Neuronal stem cell (in vitro differentiated cells): Measurements from ENCODE around the gene IGFL3.
"Not testable (repeated sequence)": the region's sequence is repeated elsewhere in the genome, so short reads cannot be mapped to it uniquely, and the experiment has no call there.

Experiments used
- DNase-seq: peaks from one replicate; pipeline ENCODE4 v3.0.0-alpha.2; 2013; ENCODE audit warnings: low spot score
- H2AFZ ChIP-seq: one replicate; pipeline ENCODE4 v1.6.1; 2013; ENCODE audit warnings: mild to moderate bottlenecking, low read length, inconsistent platforms
- H2AK5ac ChIP-seq: 2 replicates; pipeline ENCODE4 v1.6.1; 2013; ENCODE audit warnings: low read depth, mild to moderate bottlenecking, inconsistent platforms, low read length, moderate library complexity, mixed read lengths
- H2BK120ac ChIP-seq: 2 replicates; pipeline ENCODE4 v1.6.1; 2013; ENCODE audit warnings: low read depth, mild to moderate bottlenecking, inconsistent platforms, low read length, moderate library complexity, mixed read lengths
- H2BK12ac ChIP-seq: one replicate; pipeline ENCODE4 v1.6.1; 2013; ENCODE audit warnings: low read length, inconsistent platforms
- H2BK15ac ChIP-seq: 2 replicates; pipeline ENCODE4 v1.6.1; 2013; ENCODE audit warnings: mild to moderate bottlenecking, low read length, inconsistent platforms, mixed read lengths
- H2BK5ac ChIP-seq: one replicate; pipeline ENCODE4 v1.6.1; 2013; ENCODE audit warnings: inconsistent platforms, mild to moderate bottlenecking, low read length, moderate library complexity
- H3K14ac ChIP-seq: one replicate; pipeline ENCODE4 v1.6.1; 2013; ENCODE audit warnings: low read length, inconsistent platforms
- H3K18ac ChIP-seq: 2 replicates; pipeline ENCODE4 v1.6.1; 2013; ENCODE audit warnings: low read length, inconsistent platforms
- H3K23ac ChIP-seq: 2 replicates; pipeline ENCODE4 v1.6.1; 2013; ENCODE audit warnings: low read depth, mild to moderate bottlenecking, mixed read lengths, low read length, inconsistent platforms; ENCODE audit not compliant: poor library complexity
- H3K27ac ChIP-seq: replicated peaks from 3 replicates; pipeline ENCODE4 v1.5.1; 2013; ENCODE audit warnings: low read length, inconsistent platforms
- H3K27me3 ChIP-seq, 3 experiments: 2 replicates each; pipeline ENCODE4 v1.6.1; 2013; ENCODE audit warnings: low read length in 3 of 3, mild to moderate bottlenecking in 2 of 3, inconsistent platforms in 1 of 3, low read depth in 1 of 3, mixed read lengths in 1 of 3, moderate library complexity in 1 of 3; ENCODE audit not compliant: control insufficient read depth in 3 of 3, insufficient read depth in 3 of 3
- H3K36me3 ChIP-seq, 2 donors: replicated peaks in 1 of 2; 2 replicates each; pipeline ENCODE4 v1.6.1; 2013; ENCODE audit warnings: low read length in 2 of 2; ENCODE audit not compliant: control insufficient read depth in 2 of 2, insufficient read depth in 2 of 2
- H3K4ac ChIP-seq: 2 replicates; pipeline ENCODE4 v1.6.1; 2013; ENCODE audit warnings: inconsistent platforms, mild to moderate bottlenecking, low read length, moderate library complexity
- H3K4me1 ChIP-seq, 2 donors: 1 replicate in 1 of 2; 2 replicates in 1 of 2; pipeline ENCODE4 v1.6.1; 2013; ENCODE audit warnings: low read length in 2 of 2, low read depth in 1 of 2; ENCODE audit not compliant: control insufficient read depth in 2 of 2, insufficient read depth in 1 of 2
- H3K4me2 ChIP-seq: one replicate; pipeline ENCODE4 v1.6.1; 2013; ENCODE audit warnings: mild to moderate bottlenecking, low read length, inconsistent platforms; ENCODE audit not compliant: insufficient read depth, poor library complexity, severe bottlenecking
- H3K4me3 ChIP-seq, 2 donors: 2 replicates each; pipeline ENCODE4 v1.5.1; 2013; ENCODE audit warnings: low read length in 2 of 2, mild to moderate bottlenecking in 2 of 2, inconsistent platforms in 1 of 2, moderate library complexity in 1 of 2
- H3K79me1 ChIP-seq: one replicate; pipeline ENCODE4 v1.6.1; 2013; ENCODE audit warnings: low read depth, mild to moderate bottlenecking, inconsistent platforms, low read length, moderate library complexity
- H3K9ac ChIP-seq: one replicate; pipeline ENCODE4 v1.6.1; 2013; ENCODE audit warnings: mild to moderate bottlenecking, low read depth, low read length, inconsistent platforms; ENCODE audit not compliant: poor library complexity
- H3K9me3 ChIP-seq, 2 donors: replicated peaks in 1 of 2; 2 replicates each; pipeline versions ENCODE3 to v1.6.1; 2013; ENCODE audit warnings: low read length in 2 of 2, mild to moderate bottlenecking in 2 of 2, inconsistent platforms in 1 of 2, low read depth in 1 of 2, mixed read lengths in 1 of 2, moderate library complexity in 1 of 2; ENCODE audit not compliant: control insufficient read depth in 2 of 2, insufficient read depth in 1 of 2
- H4K8ac ChIP-seq: one replicate; pipeline ENCODE4 v1.6.1; 2013; ENCODE audit warnings: low read depth, mild to moderate bottlenecking, inconsistent platforms, low read length, moderate library complexity
- H4K91ac ChIP-seq: one replicate; pipeline ENCODE4 v1.6.1; 2013; ENCODE audit warnings: low read length, low read depth, mild to moderate bottlenecking, inconsistent platforms; ENCODE audit not compliant: poor library complexity
- WGBS, 2 donors: extraction: QIAGEN DNeasy Blood & Tissue Kit; methylation state at CpG; one replicate each; pipeline ENCODE4 v1.1.7; 2013; ENCODE audit warnings: missing lambda C conversion rate in 2 of 2, mixed read lengths in 1 of 2; ENCODE audit not compliant: insufficient read length in 2 of 2, insufficient replicate concordance in 1 of 2; ENCODE audit errors: extremely low coverage in 2 of 2; 5-methylcytosine and 5-hydroxymethylcytosine counted together

The IGFL3 gene

GRCh38 chr19:46107371-46107770 lies 17.1 kb downstream of the IGFL3 start:
- H3K36me3 ChIP-seq: no peaks in the 10 kb centered on the region
- H3K14ac ChIP-seq: no peak overlapping the region
- no peak for DNase-seq

GRCh38 chr19:46102333-46102732 lies 22.2 kb downstream of the IGFL3 start:
- not testable (repeated sequence) for DNase-seq, H2BK120ac ChIP-seq, H3K4me2 ChIP-seq, H2BK5ac ChIP-seq, H3K4me3 ChIP-seq, H3K9ac ChIP-seq, H2AFZ ChIP-seq, H3K23ac ChIP-seq, H2BK12ac ChIP-seq, H3K36me3 ChIP-seq, H3K4ac ChIP-seq, H3K18ac ChIP-seq, H4K8ac ChIP-seq, H2AK5ac ChIP-seq, H3K79me1 ChIP-seq, H2BK15ac ChIP-seq, H3K27ac ChIP-seq, H4K91ac ChIP-seq, H3K4me1 ChIP-seq, H3K14ac ChIP-seq, H3K9me3 ChIP-seq
- WGBS, 2 donors: no CpG with 5 or more reads among the region's 7 CpGs
- peaks cover 0 to 21% (median 0%) of the 10 kb centered on the region in 3 experiments for H3K27me3 ChIP-seq

More at GRCh38 chr19:46107371-46107770, 17.1 kb downstream of the IGFL3 start:
- H4K91ac ChIP-seq: no peak overlapping the region
- no peak overlapping the region for H2AFZ ChIP-seq
- no peak overlapping the region for H4K8ac ChIP-seq
- no peak overlapping the region for H2AK5ac ChIP-seq
- H3K27ac ChIP-seq: no peak overlapping the region
- no peak overlapping the region for H2BK120ac ChIP-seq
- no peak overlapping the region for H3K23ac ChIP-seq
- peaks cover 0 to 17% (median 0%) of the 10 kb centered on the region in 3 experiments for H3K27me3 ChIP-seq
- H3K18ac ChIP-seq: no peak overlapping the region
- H3K9ac ChIP-seq: no peak overlapping the region
- no peak overlapping the region for H3K4ac ChIP-seq
- H2BK5ac ChIP-seq: no peak overlapping the region
- H2BK12ac ChIP-seq: no peak overlapping the region
- H3K4me1 ChIP-seq: no peaks in the 10 kb centered on the region
- no peak overlapping the region for H3K4me2 ChIP-seq
- WGBS, 2 donors: no CpG with 5 or more reads among the region's 6 CpGs
- no peak overlapping the region for H3K4me3 ChIP-seq
- H2BK15ac ChIP-seq: no peak overlapping the region
- H3K9me3 ChIP-seq: no peaks in the 10 kb centered on the region
- no peaks in the 10 kb centered on the region for H3K79me1 ChIP-seq

GRCh38 chr19:46101293-46101692 lies 23.2 kb downstream of the IGFL3 start:
- Histone ChIP-seq H3K4ac (no peak overlapping the region), H4K91ac (no peak overlapping the region), H3K27me3 (peaks cover 0 to 21% (median 0%) of the 10 kb centered on the region in 3 experiments), H3K9me3 (peaks cover 0 to 5% of the 10 kb centered on the region in 2 donors), H3K18ac (peak overlapping the region; percentile 50), H2BK15ac (no peak overlapping the region), H3K4me3 (no peak overlapping the region), H3K14ac (peak overlapping the region; percentile 27), H3K36me3 (no peaks in the 10 kb centered on the region), H3K9ac (no peak overlapping the region), H3K79me1 (no peaks in the 10 kb centered on the region), H2BK12ac (no peak overlapping the region), H3K4me1 (peaks cover 0 to 2% of the 10 kb centered on the region in 2 donors), H2BK5ac (no peak overlapping the region), H2BK120ac (no peak overlapping the region), H2AK5ac (peak overlapping the region; percentile 63), H3K23ac (no peak overlapping the region), H3K27ac (no peak overlapping the region), H3K4me2 (no peak overlapping the region), H4K8ac (no peak overlapping the region), H2AFZ (peak overlapping the region; percentile 23)
- no CpG with 5 or more reads among the region's 6 CpGs for WGBS, 2 donors
- DNase-seq: no peak

GRCh38 chr19:46100344-46100743 lies 24.1 kb downstream of the IGFL3 start:
- H3K9ac ChIP-seq: no peak overlapping the region
- no peak overlapping the region for H2BK15ac ChIP-seq
- no peak overlapping the region for H3K18ac ChIP-seq
- no peak overlapping the region for H3K4ac ChIP-seq
- peaks cover 0 to 5% of the 10 kb centered on the region in 2 donors for H3K9me3 ChIP-seq
- no peak overlapping the region for H3K23ac ChIP-seq
- H2BK12ac ChIP-seq: no peak overlapping the region
- H3K14ac ChIP-seq: no peak overlapping the region
- H4K91ac ChIP-seq: no peak overlapping the region
- no peak overlapping the region for H2AFZ ChIP-seq
- no CpG with 5 or more reads among the region's 1 CpG for WGBS, 2 donors
- no peak overlapping the region for H2BK5ac ChIP-seq
- no peak overlapping the region for H2BK120ac ChIP-seq
- H3K4me2 ChIP-seq: no peak overlapping the region
- no peak overlapping the region for H3K4me3 ChIP-seq
- no peak overlapping the region for H2AK5ac ChIP-seq
- peaks cover 0 to 21% (median 0%) of the 10 kb centered on the region in 3 experiments for H3K27me3 ChIP-seq
- peaks cover 0 to 2% of the 10 kb centered on the region in 2 donors for H3K4me1 ChIP-seq
- no peak for DNase-seq
- H3K27ac ChIP-seq: no peak overlapping the region
- H3K79me1 ChIP-seq: no peaks in the 10 kb centered on the region
- no peaks in the 10 kb centered on the region for H3K36me3 ChIP-seq
- H4K8ac ChIP-seq: no peak overlapping the region
